ENCODE measurements around the gene CPPED1. TPM values are rescaled to one million over a fixed set of nuclear protein-coding genes. Genes with fewer than 3 reads are reported as not detected.

The CPPED1 gene
- total RNA-seq, 2 experiments from 2014 or later, result 6.4 to 6.5 TPM

- H3K4me3 Mint-ChIP-seq, result no peak overlapping the region
- no peak for DNase-seq
- H3K9me3 Mint-ChIP-seq, result no peaks in the 10 kb centered on the region
- H3K27ac Mint-ChIP-seq, result no peak overlapping the region
- CTCF ChIA-PET, result no interaction called here
- intact Hi-C loops (cut with micrococcal nuclease), result no loop called here
- no peaks in the 10 kb centered on the region for H3K27me3 Mint-ChIP-seq (ENCODE audit: low read depth)
- H3K36me3 Mint-ChIP-seq (ENCODE audit: low read depth), result no peaks in the 10 kb centered on the region
- peaks cover 5% of the 10 kb centered on the region for H3K4me1 Mint-ChIP-seq (ENCODE audit: low read depth)
Observed at GRCh38 chr16:12682432-12683165, 121.1 kb downstream of the CPPED1 start.

GRCh38 chr16:12681653-12682052, 122.0 kb downstream of the CPPED1 start:
- peaks cover 14% of the 10 kb centered on the region for H3K4me1 Mint-ChIP-seq (ENCODE audit: low read depth)
- intact Hi-C loops (cut with micrococcal nuclease), result no loop called here
- no peak for DNase-seq
- H3K27me3 Mint-ChIP-seq (ENCODE audit: low read depth), result no peaks in the 10 kb centered on the region
- H3K36me3 Mint-ChIP-seq (ENCODE audit: low read depth), result no peaks in the 10 kb centered on the region
- H3K9me3 Mint-ChIP-seq, result no peaks in the 10 kb centered on the region
- H3K4me3 Mint-ChIP-seq, result no peak overlapping the region
- no peak overlapping the region for H3K27ac Mint-ChIP-seq
- CTCF ChIA-PET, result interaction anchor here (1.1 kb wide), 1 partner anchor 18 kb away, joined by 4 read pairs; no protein-coding TSS in a partner anchor

- H3K27me3 Mint-ChIP-seq (ENCODE audit: low read depth), result no peaks in the 10 kb centered on the region
- H3K9me3 Mint-ChIP-seq, result no peaks in the 10 kb centered on the region
- CTCF ChIA-PET, result no interaction called here
- no peak for DNase-seq
- H3K36me3 Mint-ChIP-seq (ENCODE audit: low read depth), result no peaks in the 10 kb centered on the region
- intact Hi-C loops (cut with micrococcal nuclease), result no loop called here
- no peak overlapping the region for H3K4me3 Mint-ChIP-seq
- no peak overlapping the region for H3K27ac Mint-ChIP-seq
- peaks cover 17% of the 10 kb centered on the region for H3K4me1 Mint-ChIP-seq (ENCODE audit: low read depth)
Observed at GRCh38 chr16:12680531-12680930, 123.2 kb downstream of the CPPED1 start.

GRCh38 chr16:12679660-12680272, 123.9 kb downstream of the CPPED1 start:
- intact Hi-C loops (cut with micrococcal nuclease), result no loop called here
- no peaks in the 10 kb centered on the region for H3K36me3 Mint-ChIP-seq (ENCODE audit: low read depth)
- H3K4me1 Mint-ChIP-seq (ENCODE audit: low read depth), result peaks cover 18% of the 10 kb centered on the region
- no peaks in the 10 kb centered on the region for H3K27me3 Mint-ChIP-seq (ENCODE audit: low read depth)
- no peak overlapping the region for H3K27ac Mint-ChIP-seq
- no peaks in the 10 kb centered on the region for H3K9me3 Mint-ChIP-seq
- DNase-seq, result no peak
- CTCF ChIA-PET, result interaction anchor here (0.9 to 1.2 kb wide), 2 partner anchors 10 to 36 kb away, joined by 3 read pairs; no protein-coding TSS in a partner anchor
- no peak overlapping the region for H3K4me3 Mint-ChIP-seq

GRCh38 chr16:12678983-12679382, 124.7 kb downstream of the CPPED1 start:
- no peaks in the 10 kb centered on the region for H3K9me3 Mint-ChIP-seq
- intact Hi-C loops (cut with micrococcal nuclease), result no loop called here
- H3K36me3 Mint-ChIP-seq (ENCODE audit: low read depth), result no peaks in the 10 kb centered on the region
- peaks cover 18% of the 10 kb centered on the region for H3K4me1 Mint-ChIP-seq (ENCODE audit: low read depth)
- no peak overlapping the region for H3K4me3 Mint-ChIP-seq
- no peak overlapping the region for H3K27ac Mint-ChIP-seq
- CTCF ChIA-PET, result interaction anchor here (1.2 kb wide), 1 partner anchor 11 kb away, joined by 3 read pairs; no protein-coding TSS in a partner anchor
- DNase-seq, result no peak
- H3K27me3 Mint-ChIP-seq (ENCODE audit: low read depth), result no peaks in the 10 kb centered on the region

GRCh38 chr16:12677502-12677901, 126.2 kb downstream of the CPPED1 start:
- Mint-ChIP-seq H3K27me3 (ENCODE audit: low read depth) (no peaks in the 10 kb centered on the region), H3K4me1 (ENCODE audit: low read depth) (peaks cover 18% of the 10 kb centered on the region), H3K9me3 (no peaks in the 10 kb centered on the region), H3K36me3 (ENCODE audit: low read depth) (no peaks in the 10 kb centered on the region), H3K27ac (no peak overlapping the region), H3K4me3 (no peak overlapping the region)
- peak; percentile 20 for DNase-seq
- intact Hi-C loops (cut with micrococcal nuclease), result no loop called here
- CTCF ChIA-PET, result no interaction called here

- Mint-ChIP-seq H3K9me3 (no peaks in the 10 kb centered on the region), H3K27ac (no peak overlapping the region), H3K27me3 (ENCODE audit: low read depth) (no peaks in the 10 kb centered on the region), H3K4me1 (ENCODE audit: low read depth) (peaks cover 18% of the 10 kb centered on the region), H3K36me3 (ENCODE audit: low read depth) (no peaks in the 10 kb centered on the region), H3K4me3 (no peak overlapping the region)
- CTCF ChIA-PET, result interaction anchor here (0.6 kb wide), 1 partner anchor 116 kb away, joined by 3 read pairs; no protein-coding TSS in a partner anchor
- intact Hi-C loops (cut with micrococcal nuclease), result no loop called here
- no peak for DNase-seq
Observed at GRCh38 chr16:12675852-12676251, 127.8 kb downstream of the CPPED1 start.

- no peaks in the 10 kb centered on the region for H3K9me3 Mint-ChIP-seq
- DNase-seq, result no peak
- H3K4me3 Mint-ChIP-seq, result no peak overlapping the region
- peaks cover 18% of the 10 kb centered on the region for H3K4me1 Mint-ChIP-seq (ENCODE audit: low read depth)
- CTCF ChIA-PET, result interaction anchor here (0.6 kb wide), 1 partner anchor 116 kb away, joined by 3 read pairs; no protein-coding TSS in a partner anchor
- H3K27ac Mint-ChIP-seq, result no peak overlapping the region
- H3K36me3 Mint-ChIP-seq (ENCODE audit: low read depth), result no peaks in the 10 kb centered on the region
- no peaks in the 10 kb centered on the region for H3K27me3 Mint-ChIP-seq (ENCODE audit: low read depth)
- intact Hi-C loops (cut with micrococcal nuclease), result no loop called here
Observed at GRCh38 chr16:12675046-12675445, 128.6 kb downstream of the CPPED1 start.

GRCh38 chr16:12674524-12674923, 129.2 kb downstream of the CPPED1 start:
- H3K9me3 Mint-ChIP-seq, result no peaks in the 10 kb centered on the region
- intact Hi-C loops (cut with micrococcal nuclease), result no loop called here
- no peak overlapping the region for H3K4me3 Mint-ChIP-seq

GRCh38 chr16:12674071-12674470, 129.6 kb downstream of the CPPED1 start:
- Mint-ChIP-seq H3K4me3 (no peak overlapping the region), H3K9me3 (peaks cover 2% of the 10 kb centered on the region), H3K4me1 (ENCODE audit: low read depth) (peaks cover 18% of the 10 kb centered on the region), H3K27me3 (ENCODE audit: low read depth) (no peaks in the 10 kb centered on the region), H3K27ac (no peak overlapping the region), H3K36me3 (ENCODE audit: low read depth) (peaks cover 2% of the 10 kb centered on the region)
- no peak for DNase-seq
- intact Hi-C loops (cut with micrococcal nuclease), result no loop called here
- CTCF ChIA-PET, result no interaction called here

More at GRCh38 chr16:12674524-12674923, 129.2 kb downstream of the CPPED1 start:
- Mint-ChIP-seq H3K27me3 (ENCODE audit: low read depth) (no peaks in the 10 kb centered on the region), H3K4me1 (ENCODE audit: low read depth) (peaks cover 18% of the 10 kb centered on the region), H3K27ac (no peak overlapping the region), H3K36me3 (ENCODE audit: low read depth) (no peaks in the 10 kb centered on the region)
- CTCF ChIA-PET, result no interaction called here
- no peak for DNase-seq

- no peak for DNase-seq
- CTCF ChIA-PET, result interaction anchor here (0.7 kb wide), 1 partner anchor 388 kb away, joined by 4 read pairs; no protein-coding TSS in a partner anchor
- no peak overlapping the region for H3K4me3 Mint-ChIP-seq
Observed at GRCh38 chr16:12673466-12673865, 130.2 kb downstream of the CPPED1 start.

GRCh38 chr16:12672986-12673385, 130.7 kb downstream of the CPPED1 start:
- no peak overlapping the region for H3K4me3 Mint-ChIP-seq
- peaks cover 17% of the 10 kb centered on the region for H3K4me1 Mint-ChIP-seq (ENCODE audit: low read depth)
- intact Hi-C loops (cut with micrococcal nuclease), result no loop called here
- H3K27me3 Mint-ChIP-seq (ENCODE audit: low read depth), result no peaks in the 10 kb centered on the region
- peaks cover 10% of the 10 kb centered on the region for H3K9me3 Mint-ChIP-seq
- H3K36me3 Mint-ChIP-seq (ENCODE audit: low read depth), result peaks cover 8% of the 10 kb centered on the region
- no peak for DNase-seq
- CTCF ChIA-PET, result interaction anchor here (0.7 kb wide), 1 partner anchor 387 kb away, joined by 4 read pairs; no protein-coding TSS in a partner anchor
- no peak overlapping the region for H3K27ac Mint-ChIP-seq

More at GRCh38 chr16:12673466-12673865, 130.2 kb downstream of the CPPED1 start:
- Mint-ChIP-seq H3K27ac (no peak overlapping the region), H3K9me3 (peaks cover 8% of the 10 kb centered on the region), H3K4me1 (ENCODE audit: low read depth) (peaks cover 18% of the 10 kb centered on the region), H3K36me3 (ENCODE audit: low read depth) (peaks cover 7% of the 10 kb centered on the region), H3K27me3 (ENCODE audit: low read depth) (no peaks in the 10 kb centered on the region)
- intact Hi-C loops (cut with micrococcal nuclease), result no loop called here
